Keratinocyte (primary cell): ENCODE data around the gene HSPBP1. TPM values are rescaled to one million over a fixed set of nuclear protein-coding genes. Genes with fewer than 3 reads are reported as not detected.

Experiments used
- DNase-seq: peaks from one replicate; pipeline ENCODE4 v3.0.0-alpha.2; 2011; ENCODE audit warnings: low read depth, missing footprints, low spot score
- FAIRE-seq: peaks from 2 replicates; lab custom pipeline; 2011; peaks lifted over from hg19 to GRCh38; lab: Jason Lieb, UNC
- H2AFZ ChIP-seq: 2 replicates; pipeline ENCODE4 v1.6.0; 2012; ENCODE audit warnings: low read length, control low read depth, inconsistent platforms; ENCODE audit not compliant: control insufficient read depth
- H3K27ac ChIP-seq: 2 replicates; pipeline ENCODE4 v1.5.1; 2011; ENCODE audit warnings: low read length; ENCODE audit not compliant: control insufficient read depth, insufficient read depth
- H3K27me3 ChIP-seq: 3 replicates; pipeline ENCODE4 v1.6.0; 2011; ENCODE audit warnings: low read length; ENCODE audit not compliant: control insufficient read depth, insufficient read depth; ENCODE audit errors: extremely low read depth
- H3K36me3 ChIP-seq, 2 experiments: 2 replicates in 1 of 2; 3 replicates in 1 of 2; pipeline ENCODE4 v1.5.1; 2011; ENCODE audit warnings: low read length in 2 of 2, mild to moderate bottlenecking in 1 of 2; ENCODE audit not compliant: control insufficient read depth in 2 of 2, insufficient read depth in 2 of 2; ENCODE audit errors: extremely low read depth in 1 of 2
- H3K4me1 ChIP-seq: 3 replicates; pipeline ENCODE4 v1.5.1; 2011; ENCODE audit warnings: low read length; ENCODE audit not compliant: control insufficient read depth, insufficient read depth; ENCODE audit errors: extremely low read depth
- H3K4me2 ChIP-seq: 3 replicates; pipeline ENCODE4 v1.6.0; 2011; ENCODE audit warnings: low read depth, low read length; ENCODE audit not compliant: control insufficient read depth, insufficient read depth; ENCODE audit errors: extremely low read depth
- H3K4me3 ChIP-seq, 3 experiments: fragments of 200-600 bp in 1 of 3; sonication (generic) in 1 of 3; 2 replicates in 2 of 3; 3 replicates in 1 of 3; pipeline ENCODE4 v1.5.1; 2011 to 2016; ENCODE audit warnings: low read length in 3 of 3, mild to moderate bottlenecking in 3 of 3, control low read depth in 2 of 3, inconsistent platforms in 1 of 3, low read depth in 1 of 3, mixed read lengths in 1 of 3, mixed run types in 1 of 3, moderate library complexity in 1 of 3; ENCODE audit not compliant: control insufficient read depth in 2 of 3, insufficient read depth in 2 of 3; ENCODE audit errors: extremely low read depth in 1 of 3
- H3K79me2 ChIP-seq: 2 replicates; pipeline ENCODE4 v1.6.0; 2012; ENCODE audit warnings: low read length; ENCODE audit not compliant: control insufficient read depth, insufficient read depth
- H3K9ac ChIP-seq: 3 replicates; pipeline ENCODE4 v1.6.0; 2011; ENCODE audit warnings: low read length; ENCODE audit not compliant: control insufficient read depth, insufficient read depth; ENCODE audit errors: extremely low read depth
- H3K9me1 ChIP-seq: 3 replicates; pipeline ENCODE4 v1.6.0; 2011; ENCODE audit warnings: low read length; ENCODE audit not compliant: control insufficient read depth, insufficient read depth; ENCODE audit errors: extremely low read depth
- H3K9me3 ChIP-seq: 2 replicates; pipeline ENCODE4 v1.5.1; 2012; ENCODE audit warnings: low read depth, low read length; ENCODE audit not compliant: control insufficient read depth
- H4K20me1 ChIP-seq: 3 replicates; pipeline ENCODE4 v1.6.0; 2011; ENCODE audit warnings: low read length; ENCODE audit not compliant: control insufficient read depth, insufficient read depth; ENCODE audit errors: extremely low read depth
- CTCF ChIP-seq, 3 experiments: IDR thresholded peaks in 1 of 3; conservative IDR thresholded peaks in 1 of 3; optimal IDR thresholded peaks in 1 of 3; 2 replicates in 2 of 3; 3 replicates in 1 of 3; pipeline versions ENCODE3 to v1.5.1; 2011; ENCODE audit warnings: low read length in 3 of 3, mild to moderate bottlenecking in 3 of 3, moderate library complexity in 2 of 3, control low read depth in 1 of 3, inconsistent platforms in 1 of 3; ENCODE audit not compliant: insufficient read depth in 2 of 3; ENCODE audit errors: extremely low read depth in 1 of 3
- EZH2 ChIP-seq: IDR thresholded peaks from one replicate; pipeline ENCODE4 v1.6.1; 2012; ENCODE audit warnings: inconsistent platforms, mild to moderate bottlenecking, low read length, moderate library complexity
- dilution Hi-C: fragments of 300-500 bp; cut with MboI; formaldehyde crosslinking; loops from one replicate; pipeline ENCODE4 v1.7.0; 2020; ENCODE audit warnings: low sequenced_read_pairs; ENCODE audit not compliant: extremely low pct_ligation_motif_present
- polyA plus RNA-seq, 5 experiments: library from polyadenylated mRNA; depleted of rRNA in 3 of 5; stranded (reverse) in 3 of 5; stranded (forward) in 1 of 5; unstranded in 1 of 5; fragments of >200 nt; gene quantifications; 1 replicate in 1 of 5; 2 replicates in 3 of 5; 3 replicates in 1 of 5; pipeline versions ENCODE4 v1.2.1 to v1.2.3, GENCODE V29; 2011 to 2012; ENCODE audit warnings: missing spikeins in 2 of 5, low read depth in 1 of 5, low replicate concordance in 1 of 5

Gene HSPBP1
- polyA plus RNA-seq, 1 donor (not counting 4 experiments of a cell fraction or from before 2014, with no cell fraction given): 20.2 TPM

GRCh38 chr19:55301459-55302317 is 21.8 kb upstream of the HSPBP1 start:
- peak; percentile 56 for FAIRE-seq
- no peaks in the 10 kb centered on the region for H4K20me1 ChIP-seq
- TF ChIP-seq CTCF (optimal IDR thresholded peaks at IDR 0.05 in 1 of 3, IDR thresholded peaks at IDR 0.05 in 1 of 3, conservative IDR thresholded peaks at IDR 0.05 in 1 of 3; ENCODE audit: extremely low read depth in 1 of 3, insufficient read depth in 2 of 3, low read length in 3 of 3) (peak; percentile 76 to 97 (median 95)), EZH2 (no peak)

GRCh38 chr19:55300886-55301458 is 21.1 kb upstream of the HSPBP1 start:
- Histone ChIP-seq H3K36me3 (no peaks in the 10 kb centered on the region), H3K4me1 (peaks cover 2% of the 10 kb centered on the region), H2AFZ (peak overlapping the region; percentile 96), H3K9me3 (no peaks in the 10 kb centered on the region), H3K4me2 (no peak overlapping the region), H3K27ac (no peak overlapping the region), H3K9me1 (no peaks in the 10 kb centered on the region), H3K4me3 (no peak overlapping the region), H3K79me2 (no peaks in the 10 kb centered on the region), H4K20me1 (no peaks in the 10 kb centered on the region), H3K27me3 (no peaks in the 10 kb centered on the region), H3K9ac (no peak overlapping the region)
- FAIRE-seq: no peak
- no peak for TF ChIP-seq CTCF (optimal IDR thresholded peaks at IDR 0.05 in 1 of 3, IDR thresholded peaks at IDR 0.05 in 1 of 3, conservative IDR thresholded peaks at IDR 0.05 in 1 of 3; ENCODE audit: extremely low read depth in 1 of 3, insufficient read depth in 2 of 3, low read length in 3 of 3)
- TF ChIP-seq EZH2: no peak
- DNase-seq: no peak
- dilution Hi-C loops: no loop called here

More at GRCh38 chr19:55301459-55302317, 21.8 kb upstream of the HSPBP1 start:
- dilution Hi-C loops: no loop called here
- Histone ChIP-seq H3K9me3 (no peaks in the 10 kb centered on the region), H3K36me3 (no peaks in the 10 kb centered on the region), H3K4me3 (peak overlapping the region; percentile 32 to 59 (median 35)), H3K27ac (no peak overlapping the region), H3K4me2 (peak overlapping the region; percentile 67), H2AFZ (peak overlapping the region; percentile 96), H3K27me3 (no peaks in the 10 kb centered on the region), H3K4me1 (peaks cover 2% of the 10 kb centered on the region), H3K9me1 (no peaks in the 10 kb centered on the region), H3K9ac (peak overlapping the region; percentile 54), H3K79me2 (no peaks in the 10 kb centered on the region)
- peak; percentile 11 for DNase-seq
